ENCODE measurements around the gene NANS.
A peak's percentile ranks its signal among the peaks of the same experiment; 100 is the strongest.

The NANS gene

DNA sequence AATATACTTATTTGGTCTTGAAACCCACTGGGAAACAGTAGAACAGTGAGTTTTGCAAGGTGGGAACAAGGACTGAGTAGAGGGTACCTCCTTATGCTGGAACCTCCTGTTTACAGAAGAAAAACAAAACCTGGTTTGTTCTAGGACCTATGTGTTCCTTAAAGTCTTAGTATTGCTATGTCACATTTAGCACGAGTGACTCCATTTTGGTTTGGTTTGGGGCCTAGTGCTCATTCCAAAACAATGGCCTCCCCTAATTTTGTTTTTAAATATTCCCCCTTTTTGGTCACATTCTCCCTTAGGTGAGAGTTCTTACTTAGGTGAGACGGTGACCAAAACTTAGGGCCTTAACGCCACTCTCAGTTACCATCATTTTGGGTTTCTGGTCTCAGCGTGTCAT lies 6.2 kb upstream of the NANS start:
- no peak overlapping the region for H2BK12ac ChIP-seq (ENCODE audit: low read length)
- no peak overlapping the region for H3K4ac ChIP-seq (ENCODE audit: low read length)
- no peak overlapping the region for H3K23ac ChIP-seq (ENCODE audit: low read depth, low read length, poor library complexity)
- no peak overlapping the region for H3K14ac ChIP-seq (ENCODE audit: low read length)
- no peak overlapping the region for H3K27ac ChIP-seq (replicated peaks; ENCODE audit: low read length)
- H3K36me3 ChIP-seq (replicated peaks in 1 of 2; ENCODE audit: control insufficient read depth in 2 of 2, insufficient read depth in 2 of 2, low read length in 2 of 2): no peaks in the 10 kb centered on the region
- H2BK120ac ChIP-seq (ENCODE audit: low read depth, low read length): no peak overlapping the region
- no peak for DNase-seq (ENCODE audit: low spot score)
- no peak overlapping the region for H3K4me2 ChIP-seq (ENCODE audit: insufficient read depth, low read length, poor library complexity, severe bottlenecking)
- H3K9ac ChIP-seq (ENCODE audit: low read depth, low read length, poor library complexity): no peak overlapping the region
- no peak overlapping the region for H4K91ac ChIP-seq (ENCODE audit: low read depth, low read length, poor library complexity)
- H2BK5ac ChIP-seq (ENCODE audit: low read length): no peak overlapping the region
- WGBS, 2 donors (ENCODE audit: extremely low coverage in 2 of 2, insufficient read length in 2 of 2, insufficient replicate concordance in 1 of 2): no CpG with 5 or more reads among the region's 4 CpGs
- no peak overlapping the region for H4K8ac ChIP-seq (ENCODE audit: low read depth, low read length)
- no peaks in the 10 kb centered on the region for H3K9me3 ChIP-seq (replicated peaks in 1 of 2; ENCODE audit: control insufficient read depth in 2 of 2, insufficient read depth in 1 of 2, low read depth in 1 of 2, low read length in 2 of 2)
- peaks cover 0 to 28% (median 0%) of the 10 kb centered on the region in 3 experiments for H3K27me3 ChIP-seq (ENCODE audit: control insufficient read depth in 3 of 3, insufficient read depth in 3 of 3, low read depth in 1 of 3, low read length in 3 of 3)
- no peak overlapping the region for H2AK5ac ChIP-seq (ENCODE audit: low read depth, low read length)
- no peak overlapping the region for H3K18ac ChIP-seq (ENCODE audit: low read length)
- H3K4me1 ChIP-seq (ENCODE audit: control insufficient read depth in 2 of 2, insufficient read depth in 1 of 2, low read depth in 1 of 2, low read length in 2 of 2): no peaks in the 10 kb centered on the region
- no peak overlapping the region for H2BK15ac ChIP-seq (ENCODE audit: low read length)
- no peak overlapping the region for H2AFZ ChIP-seq (ENCODE audit: low read length)
- H3K4me3 ChIP-seq (ENCODE audit: low read length in 2 of 2): no peak overlapping the region
- no peaks in the 10 kb centered on the region for H3K79me1 ChIP-seq (ENCODE audit: low read depth, low read length)

DNA sequence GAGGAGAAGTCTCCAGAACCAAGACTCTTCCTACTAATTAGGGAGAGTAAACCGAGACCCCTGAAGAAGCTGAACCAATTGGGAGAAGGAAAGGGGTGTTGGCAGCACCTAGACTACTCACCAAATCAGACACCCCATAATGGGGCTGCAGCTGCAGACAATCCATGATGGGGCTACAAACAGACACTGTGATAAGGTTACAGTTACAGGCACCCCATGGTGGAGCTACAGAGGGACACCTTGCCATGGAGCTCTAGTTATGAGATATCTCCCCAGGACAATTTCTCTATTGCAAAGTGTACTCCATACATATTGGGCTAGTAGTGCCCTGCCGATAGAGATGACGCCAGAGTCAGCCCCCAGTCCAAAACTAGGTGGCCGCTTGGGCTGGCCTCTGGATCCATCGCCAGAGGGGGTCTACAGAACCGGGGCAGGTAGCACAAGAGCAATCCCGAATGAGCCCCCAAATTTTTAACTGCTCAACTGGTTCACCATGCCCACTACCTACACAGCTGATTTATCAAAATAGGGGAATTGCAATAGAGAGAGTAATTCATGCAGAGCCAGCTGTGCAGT lies 2.1 kb upstream of the NANS start:
- Histone ChIP-seq H3K4me3 (ENCODE audit: low read length in 2 of 2) (peak overlapping the region in 1 of 2 donors; percentile 34), H2AFZ (ENCODE audit: low read length) (no peak overlapping the region), H3K4me2 (ENCODE audit: insufficient read depth, low read length, poor library complexity, severe bottlenecking) (no peak overlapping the region), H3K14ac (ENCODE audit: low read length) (no peak overlapping the region), H4K8ac (ENCODE audit: low read depth, low read length) (no peak overlapping the region), H3K79me1 (ENCODE audit: low read depth, low read length) (no peaks in the 10 kb centered on the region), H2BK15ac (ENCODE audit: low read length) (no peak overlapping the region), H3K4me1 (ENCODE audit: control insufficient read depth in 2 of 2, insufficient read depth in 1 of 2, low read depth in 1 of 2, low read length in 2 of 2) (peaks cover 3 to 4% of the 10 kb centered on the region in 2 donors), H4K91ac (ENCODE audit: low read depth, low read length, poor library complexity) (no peak overlapping the region), H2BK12ac (ENCODE audit: low read length) (no peak overlapping the region), H3K27me3 (ENCODE audit: control insufficient read depth in 3 of 3, insufficient read depth in 3 of 3, low read depth in 1 of 3, low read length in 3 of 3) (peaks cover 0 to 28% (median 0%) of the 10 kb centered on the region in 3 experiments), H3K36me3 (replicated peaks in 1 of 2; ENCODE audit: control insufficient read depth in 2 of 2, insufficient read depth in 2 of 2, low read length in 2 of 2) (no peaks in the 10 kb centered on the region), H3K18ac (ENCODE audit: low read length) (no peak overlapping the region), H2BK5ac (ENCODE audit: low read length) (no peak overlapping the region), H2BK120ac (ENCODE audit: low read depth, low read length) (no peak overlapping the region), H2AK5ac (ENCODE audit: low read depth, low read length) (no peak overlapping the region), H3K27ac (replicated peaks; ENCODE audit: low read length) (no peak overlapping the region), H3K23ac (ENCODE audit: low read depth, low read length, poor library complexity) (no peak overlapping the region), H3K9ac (ENCODE audit: low read depth, low read length, poor library complexity) (no peak overlapping the region), H3K9me3 (replicated peaks in 1 of 2; ENCODE audit: control insufficient read depth in 2 of 2, insufficient read depth in 1 of 2, low read depth in 1 of 2, low read length in 2 of 2) (no peaks in the 10 kb centered on the region), H3K4ac (ENCODE audit: low read length) (no peak overlapping the region)
- DNase-seq (ENCODE audit: low spot score): no peak
- no CpG with 5 or more reads among the region's 7 CpGs for WGBS, 2 donors (ENCODE audit: extremely low coverage in 2 of 2, insufficient read length in 2 of 2, insufficient replicate concordance in 1 of 2)

DNA sequence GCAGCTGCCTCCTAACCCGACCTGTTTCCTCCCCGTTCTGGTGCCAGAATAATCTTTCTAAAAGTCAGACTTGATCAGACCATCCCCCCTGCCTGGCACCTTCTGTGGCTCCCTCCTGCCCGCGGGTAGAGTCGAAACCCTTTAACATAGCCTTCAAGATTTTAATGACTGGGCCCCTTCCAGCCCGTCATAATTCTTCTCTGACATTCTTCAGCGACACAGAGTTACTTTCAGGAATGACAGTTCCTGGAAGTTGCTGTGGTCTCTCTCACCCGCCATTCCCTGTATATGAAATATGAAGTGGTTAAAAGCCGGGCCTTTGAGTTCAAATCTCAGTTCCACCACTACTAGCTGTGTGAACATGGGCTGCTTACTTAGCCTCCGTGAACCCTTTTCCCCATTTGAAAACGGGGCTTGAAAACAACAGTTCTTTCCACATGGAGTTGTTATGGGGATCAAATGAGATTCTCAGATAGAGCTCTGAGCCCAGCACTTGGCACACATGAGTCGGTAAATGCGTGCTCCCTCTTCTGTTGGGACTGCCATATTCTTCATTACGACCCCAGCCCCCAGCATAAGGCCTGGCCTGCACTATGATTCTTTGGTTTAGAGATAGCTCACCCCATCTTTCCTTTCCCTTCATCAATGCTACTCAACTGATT lies 737 bp downstream of the NANS start:
- Histone ChIP-seq H3K4me2 (ENCODE audit: insufficient read depth, low read length, poor library complexity, severe bottlenecking) (peak overlapping the region; percentile 89), H3K27ac (replicated peaks; ENCODE audit: low read length) (no peak overlapping the region), H2BK15ac (ENCODE audit: low read length) (peak overlapping the region; percentile 92), H4K91ac (ENCODE audit: low read depth, low read length, poor library complexity) (no peak overlapping the region), H3K4me1 (ENCODE audit: control insufficient read depth in 2 of 2, insufficient read depth in 1 of 2, low read depth in 1 of 2, low read length in 2 of 2) (peaks cover 3 to 4% of the 10 kb centered on the region in 2 donors), H3K14ac (ENCODE audit: low read length) (no peak overlapping the region), H3K27me3 (ENCODE audit: control insufficient read depth in 3 of 3, insufficient read depth in 3 of 3, low read depth in 1 of 3, low read length in 3 of 3) (peaks cover 0 to 16% (median 0%) of the 10 kb centered on the region in 3 experiments), H3K79me1 (ENCODE audit: low read depth, low read length) (no peaks in the 10 kb centered on the region), H2AFZ (ENCODE audit: low read length) (peak overlapping the region; percentile 89), H2BK12ac (ENCODE audit: low read length) (no peak overlapping the region), H3K4me3 (ENCODE audit: low read length in 2 of 2) (peak overlapping the region; percentile 73 to 89), H3K18ac (ENCODE audit: low read length) (peak overlapping the region; percentile 98), H3K9ac (ENCODE audit: low read depth, low read length, poor library complexity) (peak overlapping the region; percentile 92), H3K23ac (ENCODE audit: low read depth, low read length, poor library complexity) (peak overlapping the region; percentile 99), H4K8ac (ENCODE audit: low read depth, low read length) (no peak overlapping the region), H3K9me3 (replicated peaks in 1 of 2; ENCODE audit: control insufficient read depth in 2 of 2, insufficient read depth in 1 of 2, low read depth in 1 of 2, low read length in 2 of 2) (no peaks in the 10 kb centered on the region), H3K4ac (ENCODE audit: low read length) (no peak overlapping the region), H2BK120ac (ENCODE audit: low read depth, low read length) (no peak overlapping the region), H2BK5ac (ENCODE audit: low read length) (peak overlapping the region; percentile 93), H3K36me3 (replicated peaks in 1 of 2; ENCODE audit: control insufficient read depth in 2 of 2, insufficient read depth in 2 of 2, low read length in 2 of 2) (peaks cover 4 to 13% of the 10 kb centered on the region in 2 donors), H2AK5ac (ENCODE audit: low read depth, low read length) (no peak overlapping the region)
- DNase-seq (ENCODE audit: low spot score): no peak
- no CpG with 5 or more reads among the region's 14 CpGs for WGBS, 2 donors (ENCODE audit: extremely low coverage in 2 of 2, insufficient read length in 2 of 2, insufficient replicate concordance in 1 of 2)

DNA sequence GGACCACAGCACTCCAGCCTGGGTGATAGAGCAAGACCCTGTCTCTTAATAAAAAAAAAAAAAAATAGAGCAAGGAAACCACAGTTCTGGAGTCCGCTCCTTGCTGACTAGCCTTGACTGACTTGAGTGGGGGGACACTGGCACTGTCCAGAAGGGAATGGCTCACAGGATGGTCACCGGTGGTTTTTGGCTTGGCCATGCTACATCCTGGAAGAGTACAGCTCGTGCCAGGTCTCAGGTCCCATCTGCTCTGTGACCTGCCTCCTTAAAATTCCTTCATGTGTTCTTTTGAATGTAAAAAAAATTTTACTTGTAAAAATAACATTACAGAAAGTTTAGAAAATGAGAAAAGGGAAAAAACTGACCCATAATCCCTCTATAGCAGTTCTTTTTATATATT lies 5.6 kb downstream of the NANS start:
- Histone ChIP-seq H3K4me3 (ENCODE audit: low read length in 2 of 2) (no peak overlapping the region), H3K14ac (ENCODE audit: low read length) (no peak overlapping the region), H4K91ac (ENCODE audit: low read depth, low read length, poor library complexity) (no peak overlapping the region), H3K9ac (ENCODE audit: low read depth, low read length, poor library complexity) (peak overlapping the region; percentile 44), H2AK5ac (ENCODE audit: low read depth, low read length) (no peak overlapping the region), H3K18ac (ENCODE audit: low read length) (no peak overlapping the region), H3K36me3 (replicated peaks in 1 of 2; ENCODE audit: control insufficient read depth in 2 of 2, insufficient read depth in 2 of 2, low read length in 2 of 2) (peaks cover 12 to 31% of the 10 kb centered on the region in 2 donors), H3K4me2 (ENCODE audit: insufficient read depth, low read length, poor library complexity, severe bottlenecking) (no peak overlapping the region), H2AFZ (ENCODE audit: low read length) (no peak overlapping the region), H2BK120ac (ENCODE audit: low read depth, low read length) (no peak overlapping the region), H3K79me1 (ENCODE audit: low read depth, low read length) (no peaks in the 10 kb centered on the region), H2BK5ac (ENCODE audit: low read length) (no peak overlapping the region), H3K4ac (ENCODE audit: low read length) (no peak overlapping the region), H3K27ac (replicated peaks; ENCODE audit: low read length) (no peak overlapping the region), H3K23ac (ENCODE audit: low read depth, low read length, poor library complexity) (no peak overlapping the region), H3K27me3 (ENCODE audit: control insufficient read depth in 3 of 3, insufficient read depth in 3 of 3, low read depth in 1 of 3, low read length in 3 of 3) (no peaks in the 10 kb centered on the region), H3K9me3 (replicated peaks in 1 of 2; ENCODE audit: control insufficient read depth in 2 of 2, insufficient read depth in 1 of 2, low read depth in 1 of 2, low read length in 2 of 2) (no peaks in the 10 kb centered on the region), H4K8ac (ENCODE audit: low read depth, low read length) (no peak overlapping the region), H2BK12ac (ENCODE audit: low read length) (no peak overlapping the region), H3K4me1 (ENCODE audit: control insufficient read depth in 2 of 2, insufficient read depth in 1 of 2, low read depth in 1 of 2, low read length in 2 of 2) (peaks cover 3 to 4% of the 10 kb centered on the region in 2 donors), H2BK15ac (ENCODE audit: low read length) (no peak overlapping the region)
- DNase-seq (ENCODE audit: low spot score): no peak
- no CpG with 5 or more reads among the region's 3 CpGs for WGBS, 2 donors (ENCODE audit: extremely low coverage in 2 of 2, insufficient read length in 2 of 2, insufficient replicate concordance in 1 of 2)
